Cardiac muscle cell (in vitro differentiated cells and primary cell): Measurements from ENCODE around the gene TMEM259. TPM values are rescaled to one million over a fixed set of nuclear protein-coding genes. Genes with fewer than 3 reads are reported as not detected.

Experiments
- DNase-seq, 2 donors: peaks; one replicate each; pipeline versions ENCODE4 v3.0.0 to v3.0.0-alpha.2; 2010 to 2017; ENCODE audit warnings: low read depth in 1 of 2, low spot score in 1 of 2
- H3K27ac ChIP-seq: fragments of 200-600 bp; sonication (generic); 2 replicates; pipeline ENCODE4 v1.5.1; 2016
- H3K27me3 ChIP-seq: fragments of 200-600 bp; sonication (generic); 2 replicates; pipeline ENCODE4 v1.6.0; 2016; ENCODE audit warnings: control low read depth
- H3K36me3 ChIP-seq: fragments of 200-600 bp; sonication (generic); 2 replicates; pipeline ENCODE4 v1.5.1; 2016; ENCODE audit warnings: control low read depth
- H3K4me1 ChIP-seq: fragments of 200-600 bp; sonication (generic); 2 replicates; pipeline ENCODE4 v1.8.1; 2017; ENCODE audit warnings: low read depth, mild to moderate bottlenecking, mixed run types
- H3K4me3 ChIP-seq: fragments of 200-600 bp; sonication (generic); 2 replicates; pipeline ENCODE4 v1.5.1; 2016; ENCODE audit warnings: mild to moderate bottlenecking
- H3K9me3 ChIP-seq: fragments of 200-600 bp; sonication (generic); 2 replicates; pipeline ENCODE4 v1.5.1; 2017; ENCODE audit warnings: low read depth, mild to moderate bottlenecking, control low read depth
- polyA plus RNA-seq: library from polyadenylated mRNA; unstranded; fragments of >200 nt; fragmentation: Nextera tagmentation; extraction: Ambion mirVana; gene quantifications from 2 replicates; pipeline ENCODE4 v1.2.1, GENCODE V29; 2016
- total RNA-seq: library from RNA; depleted of rRNA; stranded (reverse); fragments of >200 nt; gene quantifications from 2 replicates; pipeline ENCODE4 v1.2.3, GENCODE V29; 2016
- TF ChIP-seq, protein P1 (sequence below): IDR thresholded peaks from 2 replicates; pipeline ENCODE4 v1.5.1; 2012; ENCODE audit warnings: low read depth, mild to moderate bottlenecking, low read length

Gene TMEM259
- total and polyA plus RNA-seq, 2 experiments from 2014 or later = 370 to 403 TPM

DNA sequence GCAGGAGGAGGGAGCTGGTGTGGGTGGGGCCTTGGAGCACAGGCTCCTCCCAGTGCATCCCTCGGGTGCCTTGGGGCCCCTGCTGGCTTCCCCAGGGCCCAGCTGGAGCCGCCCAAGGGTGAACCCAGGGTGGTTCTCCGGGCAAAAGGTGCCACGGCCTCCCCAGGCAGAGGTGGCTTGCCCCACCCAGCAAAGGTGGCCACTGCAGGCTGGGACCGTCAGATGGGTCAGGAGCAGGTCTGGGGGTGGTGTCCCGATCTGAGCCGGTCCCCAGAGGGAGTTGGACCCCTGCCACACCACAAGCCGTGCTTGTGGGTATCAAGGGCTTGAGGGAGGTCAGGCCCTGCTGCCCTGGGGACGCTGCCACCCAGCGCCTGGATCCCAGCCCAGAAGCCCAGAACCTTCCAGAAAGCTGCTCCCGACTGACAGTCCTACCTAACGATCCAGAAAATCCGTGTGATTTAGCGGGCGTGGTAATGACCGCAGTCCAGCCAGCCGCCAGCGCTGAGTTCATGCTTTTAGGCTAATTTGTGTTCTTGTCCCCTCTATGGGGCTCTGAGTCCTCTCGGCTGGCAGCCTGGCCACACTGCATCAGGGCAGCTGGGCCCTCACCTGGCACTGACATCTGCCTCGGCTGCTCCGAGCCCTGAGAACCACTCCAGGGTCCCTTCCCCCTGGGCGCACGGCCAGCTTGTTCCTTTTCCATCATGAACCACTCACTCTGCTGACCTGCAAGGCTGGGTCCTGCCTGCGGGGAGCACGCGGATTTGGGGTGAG, 25.7 kb downstream of the TMEM259 start:
- peaks cover 18% of the 10 kb centered on the region for H3K27me3 ChIP-seq
- no peak for DNase-seq
- peaks cover 4% of the 10 kb centered on the region for H3K36me3 ChIP-seq
- H3K9me3 ChIP-seq = no peaks in the 10 kb centered on the region
- H3K4me3 ChIP-seq = no peak overlapping the region
- TF ChIP-seq, protein P1, sequence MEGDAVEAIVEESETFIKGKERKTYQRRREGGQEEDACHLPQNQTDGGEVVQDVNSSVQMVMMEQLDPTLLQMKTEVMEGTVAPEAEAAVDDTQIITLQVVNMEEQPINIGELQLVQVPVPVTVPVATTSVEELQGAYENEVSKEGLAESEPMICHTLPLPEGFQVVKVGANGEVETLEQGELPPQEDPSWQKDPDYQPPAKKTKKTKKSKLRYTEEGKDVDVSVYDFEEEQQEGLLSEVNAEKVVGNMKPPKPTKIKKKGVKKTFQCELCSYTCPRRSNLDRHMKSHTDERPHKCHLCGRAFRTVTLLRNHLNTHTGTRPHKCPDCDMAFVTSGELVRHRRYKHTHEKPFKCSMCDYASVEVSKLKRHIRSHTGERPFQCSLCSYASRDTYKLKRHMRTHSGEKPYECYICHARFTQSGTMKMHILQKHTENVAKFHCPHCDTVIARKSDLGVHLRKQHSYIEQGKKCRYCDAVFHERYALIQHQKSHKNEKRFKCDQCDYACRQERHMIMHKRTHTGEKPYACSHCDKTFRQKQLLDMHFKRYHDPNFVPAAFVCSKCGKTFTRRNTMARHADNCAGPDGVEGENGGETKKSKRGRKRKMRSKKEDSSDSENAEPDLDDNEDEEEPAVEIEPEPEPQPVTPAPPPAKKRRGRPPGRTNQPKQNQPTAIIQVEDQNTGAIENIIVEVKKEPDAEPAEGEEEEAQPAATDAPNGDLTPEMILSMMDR = no peak
- H3K4me1 ChIP-seq = no peaks in the 10 kb centered on the region
- H3K27ac ChIP-seq = no peak overlapping the region

DNA sequence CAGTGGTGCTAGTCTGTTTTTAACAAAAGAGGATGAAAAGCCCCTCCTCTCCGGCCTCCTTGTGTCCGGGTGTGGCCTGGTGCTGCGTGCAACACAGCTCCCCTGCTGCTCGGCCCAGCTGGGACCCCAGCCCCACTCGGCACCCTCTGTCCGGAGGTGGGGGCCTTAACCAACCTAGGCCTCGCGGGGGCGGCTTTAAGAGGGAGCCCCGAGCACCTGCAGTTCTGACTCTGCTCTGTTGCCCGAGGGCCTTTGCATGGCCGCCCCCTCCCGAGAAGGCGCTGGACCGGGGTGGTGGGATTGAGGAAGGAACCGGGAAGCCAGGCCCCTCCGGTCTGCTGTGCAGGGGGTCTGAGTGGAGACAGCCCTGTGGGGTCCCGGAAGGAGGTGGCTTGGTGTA, 26.4 kb downstream of the TMEM259 start:
- no peaks in the 10 kb centered on the region for H3K9me3 ChIP-seq
- TF ChIP-seq, protein P1 = no peak
- H3K36me3 ChIP-seq = peaks cover 4% of the 10 kb centered on the region
- H3K27me3 ChIP-seq = peaks cover 13% of the 10 kb centered on the region
- H3K4me3 ChIP-seq = no peak overlapping the region
- no peak for DNase-seq
- no peaks in the 10 kb centered on the region for H3K4me1 ChIP-seq
- no peak overlapping the region for H3K27ac ChIP-seq

DNA sequence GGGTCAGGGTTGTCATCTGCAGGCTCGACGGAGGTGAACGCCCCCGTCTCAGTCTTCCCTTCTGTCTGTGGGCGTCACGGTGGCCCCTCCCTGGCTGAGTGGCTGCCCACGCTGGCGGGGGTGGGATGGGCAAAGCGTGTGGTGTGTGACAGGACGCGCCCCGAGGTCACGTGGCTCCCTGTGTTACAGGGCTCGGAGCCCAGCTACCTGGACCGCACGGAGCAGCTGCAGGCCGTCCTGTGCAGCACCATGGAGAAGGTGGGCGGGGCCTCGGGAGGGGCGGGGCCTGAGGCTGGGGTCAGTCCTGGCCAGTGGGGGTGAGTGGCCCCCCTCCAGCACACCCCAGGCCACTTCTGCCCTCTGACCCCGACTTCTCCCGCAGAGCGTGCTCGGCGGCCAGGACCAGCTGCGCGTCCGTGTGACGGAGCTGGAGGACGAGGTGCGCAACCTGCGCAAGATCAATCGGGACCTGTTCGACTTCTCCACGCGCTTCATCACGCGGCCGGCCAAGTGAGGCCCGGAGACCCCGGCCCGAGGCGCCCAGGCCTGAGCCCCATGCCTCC, 27.0 kb downstream of the TMEM259 start:
- Histone ChIP-seq H3K9me3 (no peaks in the 10 kb centered on the region), H3K27ac (no peak overlapping the region), H3K36me3 (peaks cover 4% of the 10 kb centered on the region), H3K27me3 (peaks cover 7% of the 10 kb centered on the region), H3K4me1 (no peaks in the 10 kb centered on the region), H3K4me3 (no peak overlapping the region)
- TF ChIP-seq, protein P1 = no peak
- no peak for DNase-seq

DNA sequence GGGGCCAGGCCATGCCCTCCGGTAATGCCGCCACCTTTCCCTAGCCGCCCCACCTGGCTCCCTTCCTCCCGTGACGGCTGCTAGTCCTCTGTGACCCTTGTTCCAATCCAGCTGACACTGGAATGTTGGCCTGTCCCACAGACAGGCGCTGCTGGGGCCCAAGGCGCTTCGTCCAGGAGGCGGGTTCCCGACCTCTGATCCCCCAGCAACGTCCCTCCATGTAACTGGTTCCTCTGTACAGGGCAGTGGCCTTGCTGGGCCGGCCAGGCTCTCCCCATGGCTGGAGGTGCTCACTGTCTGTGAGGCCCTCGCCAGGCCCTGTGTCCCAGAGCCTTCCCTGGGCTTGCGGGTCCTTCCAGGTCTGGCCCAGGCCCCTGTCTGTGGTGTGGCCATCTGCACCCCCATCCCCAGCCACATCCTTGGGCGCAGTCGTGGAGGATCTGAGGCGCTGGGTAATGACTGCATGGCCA, 27.5 kb downstream of the TMEM259 start:
- TF ChIP-seq, protein P1 = no peak
- Histone ChIP-seq H3K4me1 (no peaks in the 10 kb centered on the region), H3K4me3 (no peak overlapping the region), H3K27ac (no peak overlapping the region), H3K27me3 (peaks cover 2% of the 10 kb centered on the region), H3K36me3 (peaks cover 7% of the 10 kb centered on the region), H3K9me3 (no peaks in the 10 kb centered on the region)
- no peak for DNase-seq

GRCh38 chr19:992670-993055, 28.3 kb downstream of the TMEM259 start:
- TF ChIP-seq, protein P1 = no peak
- H3K27me3 ChIP-seq = no peaks in the 10 kb centered on the region
- peaks cover 10% of the 10 kb centered on the region for H3K36me3 ChIP-seq

More at GRCh38 chr19:992670-993055, 28.3 kb downstream of the TMEM259 start:
- Histone ChIP-seq H3K27ac (no peak overlapping the region), H3K4me1 (no peaks in the 10 kb centered on the region), H3K9me3 (no peaks in the 10 kb centered on the region), H3K4me3 (no peak overlapping the region)
- DNase-seq = no peak
